A673 (cell line): ENCODE measurements around the gene MRPL33. TPM values are rescaled to one million over a fixed set of nuclear protein-coding genes. Genes with fewer than 3 reads are reported as not detected.
"Not testable (repeated sequence)": the region's sequence is repeated elsewhere in the genome, so short reads cannot be mapped to it uniquely, and the experiment has no call there.

Source experiments
- BruUV-seq: library from RNA; stranded (reverse); fragments of 400-500 nt; replicated peaks from 2 replicates; lab custom pipeline; 2021; lab: Mats Ljungman, UMichigan
- CTCF ChIA-PET: fragments of 300-600 bp; sonication (Branson Sonifier 250); formaldehyde crosslinking; loops from one replicate; lab custom pipeline; 2022; ENCODE audit warnings: antibody characterized with exemption; lab: Charles Lee
- POLR2A ChIA-PET: fragments of 300-600 bp; sonication (Branson Sonifier 250); formaldehyde crosslinking; loops from one replicate; lab custom pipeline; 2022; ENCODE audit warnings: antibody characterized with exemption; ENCODE audit not compliant: low non-redundant PET; lab: Charles Lee
- DNase-seq: peaks from one replicate; pipeline ENCODE4 v3.0.0-alpha.2; 2015; ENCODE audit warnings: low spot score
- H3K27ac ChIP-seq: fragments of 200-600 bp; sonication (generic); 2 replicates; pipeline ENCODE4 v1.5.1; 2016; ENCODE audit warnings: mixed run types, low read depth, mild to moderate bottlenecking, mixed read lengths, antibody characterized with exemption, low read length; ENCODE audit not compliant: poor library complexity, severe bottlenecking
- H3K27me3 ChIP-seq: fragments of 200-600 bp; sonication (generic); replicated peaks from 2 replicates; pipeline ENCODE4 v1.6.1; 2017; ENCODE audit warnings: mixed run types, low read depth, mild to moderate bottlenecking, mixed read lengths, antibody characterized with exemption, low read length; ENCODE audit not compliant: insufficient read depth, poor library complexity
- H3K36me3 ChIP-seq: fragments of 200-600 bp; sonication (generic); 2 replicates; pipeline ENCODE4 v1.6.1; 2016; ENCODE audit warnings: mixed run types, mild to moderate bottlenecking, mixed read lengths, antibody characterized with exemption, low read length; ENCODE audit not compliant: insufficient read depth, poor library complexity, severe bottlenecking
- H3K4me1 ChIP-seq: fragments of 200-600 bp; sonication (generic); 2 replicates; pipeline ENCODE4 v1.6.1; 2017; ENCODE audit warnings: mixed run types, mild to moderate bottlenecking, mixed read lengths, antibody characterized with exemption, low read length; ENCODE audit not compliant: insufficient read depth, poor library complexity, severe bottlenecking
- H3K4me3 ChIP-seq: fragments of 200-600 bp; sonication (generic); 2 replicates; pipeline ENCODE4 v1.5.1; 2016; ENCODE audit warnings: low read depth, mixed run types, mild to moderate bottlenecking, mixed read lengths, low read length; ENCODE audit not compliant: poor library complexity, severe bottlenecking
- H3K9me3 ChIP-seq: fragments of 200-600 bp; sonication (generic); 2 replicates; pipeline ENCODE4 v1.6.1; 2016; ENCODE audit warnings: mixed run types, low read depth, mild to moderate bottlenecking, mixed read lengths, antibody characterized with exemption, low read length; ENCODE audit not compliant: poor library complexity, severe bottlenecking
- CTCF ChIP-seq: fragments of 300-800, 200-600 bp; sonication (generic); conservative IDR thresholded peaks from 2 replicates; pipeline ENCODE4 v1.5.1; 2017; ENCODE audit warnings: low read depth, mild to moderate bottlenecking, antibody characterized with exemption, low read length, moderate library complexity, mixed read lengths
- EZH2 ChIP-seq: fragments of 200-600 bp; sonication (generic); IDR thresholded peaks from 2 replicates; pipeline ENCODE4 v1.6.1; 2017; ENCODE audit warnings: borderline replicate concordance, low read depth, mild to moderate bottlenecking, mixed read lengths, antibody characterized with exemption, low read length; ENCODE audit not compliant: poor library complexity, severe bottlenecking
- intact Hi-C: fragments of 100-400 bp; cut with micrococcal nuclease; formaldehyde crosslinking; loops from one replicate; pipeline ENCODE4 v1.10.0; 2022; ENCODE audit not compliant: unreplicated experiment
- total RNA-seq: library from RNA; stranded (reverse); gene quantifications from 2 replicates; pipeline ENCODE4 v1.2.3, GENCODE V29; 2021

The MRPL33 gene
- total RNA-seq, 1 experiment from 2014 or later = 68.1 TPM

- POLR2A ChIA-PET = no interaction called here
- no peak overlapping the region for H3K4me3 ChIP-seq
- H3K36me3 ChIP-seq = no peaks in the 10 kb centered on the region
- DNase-seq = no peak
- H3K4me1 ChIP-seq = no peaks in the 10 kb centered on the region
- H3K27me3 ChIP-seq = no peaks in the 10 kb centered on the region
- H3K27ac ChIP-seq = no peak overlapping the region
- no TSS peak for BruUV-seq
- H3K9me3 ChIP-seq = no peaks in the 10 kb centered on the region
- no peak for TF ChIP-seq CTCF
- no peak for TF ChIP-seq EZH2
- CTCF ChIA-PET = no interaction called here
- intact Hi-C loops = no loop called here
Observed at GRCh38 chr2:27739058-27739373, 32.5 kb upstream of the MRPL33 start.

DNA sequence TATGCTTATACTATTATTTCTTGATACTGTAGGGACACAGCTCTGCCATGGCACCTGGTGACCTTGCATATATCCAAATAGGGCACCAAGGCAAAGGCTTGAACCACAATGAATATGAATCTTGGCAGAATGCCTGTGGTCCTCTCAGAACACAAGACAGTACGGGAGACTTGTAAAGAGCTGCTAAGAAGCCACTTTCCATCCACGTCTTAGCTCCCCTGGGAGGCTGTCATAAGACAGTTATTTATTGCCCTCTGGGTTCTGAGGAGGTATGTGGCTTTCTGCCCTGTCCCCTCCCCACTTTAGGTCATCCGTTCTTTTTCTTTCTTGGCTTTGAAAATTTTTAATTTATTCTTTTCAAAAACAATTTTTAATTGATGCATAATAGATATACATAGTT is 29.8 kb upstream of the MRPL33 start:
- no peak for TF ChIP-seq CTCF
- TF ChIP-seq EZH2 = no peak
- ChIA-PET POLR2A (no interaction called here), CTCF (no interaction called here)
- Histone ChIP-seq H3K4me3 (no peak overlapping the region), H3K27me3 (peaks cover 4% of the 10 kb centered on the region), H3K27ac (no peak overlapping the region), H3K4me1 (no peaks in the 10 kb centered on the region), H3K9me3 (no peaks in the 10 kb centered on the region), H3K36me3 (no peaks in the 10 kb centered on the region)
- BruUV-seq = no TSS peak
- DNase-seq = peak; percentile 44
- intact Hi-C loops = no loop called here

- Histone ChIP-seq H3K4me1 (no peaks in the 10 kb centered on the region), H3K4me3 (no peak overlapping the region), H3K9me3 (no peaks in the 10 kb centered on the region), H3K27ac (no peak overlapping the region), H3K27me3 (peaks cover 4% of the 10 kb centered on the region), H3K36me3 (no peaks in the 10 kb centered on the region)
- intact Hi-C loops = no loop called here
- DNase-seq = no peak
- ChIA-PET CTCF (interaction anchor here (0.7 kb wide), 1 partner anchor 702 kb away, joined by 3 read pairs; no protein-coding TSS in a partner anchor), POLR2A (no interaction called here)
- TF ChIP-seq CTCF (no peak), EZH2 (no peak)
- no TSS peak for BruUV-seq
Observed at GRCh38 chr2:27742571-27742970, 28.9 kb upstream of the MRPL33 start.

GRCh38 chr2:27745494-27745893 is 26.0 kb upstream of the MRPL33 start:
- H3K4me3 ChIP-seq, BruUV-seq, DNase-seq, intact Hi-C loops, H3K36me3 ChIP-seq, H3K4me1 ChIP-seq, H3K9me3 ChIP-seq, H3K27ac ChIP-seq, H3K27me3 ChIP-seq, CTCF ChIA-PET, POLR2A ChIA-PET: not testable (repeated sequence)
